HG03103 (cell line): ENCODE measurements around the gene RXRA.

Experiments used
- ATAC-seq: cut with Tn5 transposase; IDR thresholded peaks from one replicate; pipeline ENCODE4 v1.9.1; 2021; ENCODE audit warnings: low read depth; ENCODE audit not compliant: unreplicated experiment

RXRA gene

GRCh38 chr9:134377143-134377484, 50.9 kb downstream of the RXRA start:
- no peak for ATAC-seq

GRCh38 chr9:134377976-134378375, 51.7 kb downstream of the RXRA start:
- no peak for ATAC-seq

DNA sequence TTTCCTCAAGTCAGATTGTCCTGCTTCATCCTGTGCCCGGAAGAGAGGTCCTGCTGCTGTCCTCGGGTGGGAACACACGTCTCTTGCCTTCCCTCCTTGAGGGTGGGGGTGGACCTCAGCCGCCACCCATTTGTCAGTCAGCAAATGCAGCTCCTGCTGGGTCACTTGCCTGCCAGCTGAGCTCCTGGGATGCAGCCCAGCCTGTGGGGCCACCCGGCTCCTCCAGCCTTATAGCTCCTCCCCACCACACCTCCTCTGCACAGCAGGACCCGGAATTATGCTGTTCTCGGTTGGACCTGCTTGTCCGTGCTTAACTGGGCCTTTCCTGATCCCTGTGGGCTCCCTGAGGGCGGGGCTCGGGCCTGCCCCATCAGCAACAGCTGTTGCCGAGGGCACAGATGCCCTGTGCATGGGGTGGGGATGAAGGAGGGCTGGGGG, 52.7 kb downstream of the RXRA start:
- no peak for ATAC-seq

GRCh38 chr9:134379831-134380365, 53.6 kb downstream of the RXRA start:
- ATAC-seq = no peak

GRCh38 chr9:134380542-134381271, 54.5 kb downstream of the RXRA start:
- no peak for ATAC-seq

- ATAC-seq = no peak
Measured at GRCh38 chr9:134381272-134381661, 55.0 kb downstream of the RXRA start.

DNA sequence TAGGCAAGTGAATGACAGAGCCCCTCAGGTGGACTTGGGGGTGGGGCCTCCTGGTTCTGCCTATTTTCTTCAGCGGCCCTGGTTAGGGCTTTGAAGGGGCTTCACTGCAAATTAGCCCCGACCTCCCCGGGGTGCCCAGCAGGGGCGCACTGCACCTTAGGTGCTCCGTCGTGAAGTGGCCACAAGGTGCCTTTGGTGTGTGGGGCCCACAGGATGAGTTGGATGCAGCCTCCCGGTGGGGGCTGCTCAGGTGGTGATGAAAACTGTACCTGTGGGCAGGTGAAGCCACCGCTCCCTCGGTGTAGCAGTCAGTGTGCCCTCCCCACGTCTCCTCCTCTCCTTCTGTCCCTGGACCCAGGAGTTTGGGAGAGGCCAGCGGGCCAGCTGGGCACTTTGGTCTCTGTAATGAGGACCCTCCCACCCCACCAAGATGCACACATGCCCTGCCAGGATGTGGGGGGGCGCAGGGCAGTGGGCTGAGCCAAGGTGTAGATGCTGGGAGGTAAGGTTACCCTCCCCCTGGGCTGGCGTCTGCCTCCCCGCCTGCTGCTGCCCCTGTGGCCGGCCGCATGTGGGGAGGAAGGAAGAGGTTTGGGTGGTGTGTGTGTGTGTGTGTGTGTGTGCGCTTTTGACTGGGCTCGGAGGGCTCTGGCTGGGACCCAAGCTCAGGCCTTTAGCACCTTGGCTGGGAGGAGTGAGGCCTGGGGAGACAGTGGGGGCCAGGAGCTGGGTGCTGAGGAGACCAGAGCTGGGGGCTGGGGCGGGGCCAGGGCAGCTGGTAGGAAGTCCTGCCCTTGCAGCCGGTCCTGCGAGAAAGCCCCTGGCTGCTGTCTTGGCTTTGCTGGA, 55.6 kb downstream of the RXRA start:
- ATAC-seq = no peak

- ATAC-seq = no peak
Measured at GRCh38 chr9:134382733-134383132, 56.5 kb downstream of the RXRA start.

DNA sequence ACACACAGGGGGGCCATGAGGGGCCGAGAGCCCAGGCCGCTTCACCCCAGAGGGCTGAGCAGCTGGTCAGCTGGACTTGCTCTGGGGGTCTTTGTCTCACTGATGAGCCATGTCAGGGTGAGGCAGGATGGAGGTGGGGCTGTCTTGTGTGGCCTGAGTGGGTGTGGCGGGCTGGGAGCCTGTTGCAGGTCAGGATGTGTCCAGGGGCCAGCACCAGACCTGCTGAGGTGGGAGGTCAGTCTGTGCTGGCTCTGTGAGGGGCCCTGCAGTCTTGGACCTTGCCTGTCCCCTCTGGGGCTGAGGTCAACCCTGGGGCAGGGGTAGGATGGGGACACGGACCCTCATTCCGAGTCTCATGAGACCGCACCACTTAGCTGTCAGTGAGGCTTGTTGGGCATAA, 56.9 kb downstream of the RXRA start:
- no peak for ATAC-seq

DNA sequence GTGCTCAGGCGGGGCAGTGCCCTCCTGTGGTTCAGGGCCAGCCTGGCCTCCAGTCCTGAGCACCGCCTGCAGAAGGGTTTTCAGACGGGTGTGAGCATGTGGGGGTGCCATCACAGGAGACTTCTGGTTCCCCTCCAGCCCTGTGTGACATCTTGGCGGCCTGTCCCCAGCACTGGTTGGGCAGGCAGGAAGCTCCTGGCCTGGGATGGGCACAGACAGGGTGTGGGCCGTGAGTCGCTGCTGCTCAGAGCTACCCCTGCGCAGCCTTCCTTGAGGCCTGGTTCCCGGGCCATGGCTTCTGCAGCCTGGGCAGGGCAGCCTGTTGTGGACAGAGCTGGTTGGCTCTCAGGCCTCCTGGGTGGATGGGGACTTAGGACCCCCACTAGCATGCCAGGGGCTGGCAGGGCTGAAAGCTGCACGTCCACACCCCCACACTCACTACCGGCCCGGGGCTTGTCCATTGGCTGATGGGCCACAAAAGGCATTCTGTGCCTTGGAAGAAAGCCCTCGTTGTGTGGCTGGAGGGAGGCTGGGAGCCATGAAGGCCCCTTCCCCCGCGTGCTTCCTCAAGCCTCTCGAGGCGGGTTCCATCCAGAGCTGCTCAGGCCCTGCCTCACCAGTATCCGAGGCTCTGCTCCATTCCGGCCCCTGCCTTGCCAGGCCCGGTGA, 58.7 kb downstream of the RXRA start:
- ATAC-seq = no peak

DNA sequence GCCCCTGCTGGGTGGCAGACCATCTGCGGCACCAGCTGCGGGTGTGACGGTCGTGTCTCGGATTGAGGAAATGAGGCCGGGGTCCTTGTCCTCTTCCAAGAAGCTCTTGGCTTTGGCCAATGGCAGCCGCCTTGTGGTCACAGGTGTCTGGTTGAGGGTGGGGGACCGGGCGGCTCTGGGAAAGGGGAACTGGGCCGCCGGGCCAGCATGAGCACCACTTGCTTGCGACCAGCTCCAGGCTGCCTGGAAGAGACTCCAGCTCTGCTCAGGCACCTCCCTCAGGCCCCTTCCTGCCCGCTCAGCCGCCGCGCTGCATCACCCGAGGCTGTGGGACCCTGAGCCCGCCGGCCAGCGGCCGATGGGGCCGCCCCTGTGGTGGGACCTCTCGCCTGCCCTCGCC, 59.7 kb downstream of the RXRA start:
- no peak for ATAC-seq

DNA sequence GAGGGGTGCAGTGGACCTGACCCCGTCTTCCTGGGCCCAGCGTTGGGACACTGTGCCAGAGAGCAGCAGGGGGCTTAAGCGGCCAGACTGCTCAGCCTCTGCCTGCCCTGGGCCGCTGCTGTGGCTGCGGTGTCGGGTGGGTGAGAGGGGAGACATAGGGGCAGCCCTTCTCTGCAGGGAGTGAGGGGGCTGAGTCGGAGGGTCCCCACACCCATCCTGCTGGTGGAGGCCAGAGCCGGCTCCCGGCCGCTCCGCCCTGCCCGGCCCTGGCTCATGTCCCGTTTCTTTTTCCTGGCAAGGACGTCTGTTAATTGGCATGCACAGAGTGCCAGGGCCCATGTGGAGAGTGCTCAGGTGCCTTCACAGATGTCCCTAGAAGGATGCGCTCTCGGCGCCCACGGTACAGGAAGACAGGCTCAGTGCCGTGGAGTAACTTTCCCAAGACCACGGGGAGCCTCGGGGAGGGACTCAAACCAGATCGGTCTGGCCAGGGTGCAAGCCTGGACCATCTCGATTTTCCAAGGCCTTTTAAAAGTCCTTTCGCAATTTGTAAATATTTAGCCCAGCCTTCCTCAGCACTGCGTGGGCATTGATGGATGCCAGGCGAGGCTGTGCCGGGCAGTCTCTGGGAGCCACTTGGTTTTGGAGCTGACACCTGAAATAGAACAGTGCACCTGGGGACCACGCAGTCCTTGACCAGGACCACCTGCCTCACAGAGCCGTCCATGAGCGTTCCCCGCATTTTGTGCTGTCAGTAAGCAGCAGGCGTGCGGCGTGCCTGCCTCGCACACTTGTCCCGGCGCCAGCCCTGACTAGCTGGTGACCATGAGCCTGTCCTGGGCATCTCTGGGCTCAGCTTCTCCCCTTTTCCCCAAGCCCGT, 60.9 kb downstream of the RXRA start:
- ATAC-seq = no peak

GRCh38 chr9:134388289-134388808, 62.1 kb downstream of the RXRA start:
- ATAC-seq = no peak

DNA sequence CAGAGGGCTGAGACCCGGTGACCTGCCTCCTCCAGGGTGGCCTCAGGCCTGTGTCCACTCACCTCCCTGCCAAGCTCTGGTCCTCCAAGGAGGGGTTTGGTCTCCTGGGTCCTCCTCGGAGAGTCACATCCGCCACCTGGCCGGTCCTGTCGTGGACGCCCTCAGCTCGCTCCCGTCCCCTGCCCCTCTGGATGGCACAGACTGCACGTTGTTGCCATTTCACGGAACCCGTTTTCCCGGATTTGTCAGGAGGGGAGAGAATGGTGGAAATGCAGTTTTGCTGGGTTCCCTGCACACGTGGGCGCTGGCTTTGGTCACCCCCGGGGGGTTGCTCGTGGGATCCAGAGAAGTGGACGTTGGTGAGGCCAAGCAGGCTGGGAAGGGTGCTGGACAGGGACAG, 62.7 kb downstream of the RXRA start:
- ATAC-seq = no peak

DNA sequence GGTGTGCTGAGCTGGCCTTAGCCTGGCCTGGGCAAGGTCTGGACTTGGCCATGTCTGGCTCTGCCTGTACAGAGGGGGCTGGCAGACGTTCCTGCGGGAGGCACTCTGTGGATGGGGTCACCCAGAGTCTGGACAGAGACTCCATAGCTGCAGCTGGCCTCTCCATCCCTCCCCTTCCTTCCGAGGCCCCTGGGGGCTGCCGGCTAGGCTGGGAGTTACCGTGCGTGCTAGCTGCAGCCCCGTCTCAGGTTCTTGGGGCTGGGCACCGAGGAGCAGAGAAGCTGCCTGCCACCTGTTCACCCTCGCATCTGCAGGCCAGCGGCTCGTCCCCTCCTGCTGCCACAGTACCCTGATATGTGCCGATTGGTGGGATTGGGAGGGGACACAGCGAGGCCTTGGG, 63.4 kb downstream of the RXRA start:
- ATAC-seq = no peak

GRCh38 chr9:134390537-134390936, 64.3 kb downstream of the RXRA start:
- ATAC-seq = no peak

DNA sequence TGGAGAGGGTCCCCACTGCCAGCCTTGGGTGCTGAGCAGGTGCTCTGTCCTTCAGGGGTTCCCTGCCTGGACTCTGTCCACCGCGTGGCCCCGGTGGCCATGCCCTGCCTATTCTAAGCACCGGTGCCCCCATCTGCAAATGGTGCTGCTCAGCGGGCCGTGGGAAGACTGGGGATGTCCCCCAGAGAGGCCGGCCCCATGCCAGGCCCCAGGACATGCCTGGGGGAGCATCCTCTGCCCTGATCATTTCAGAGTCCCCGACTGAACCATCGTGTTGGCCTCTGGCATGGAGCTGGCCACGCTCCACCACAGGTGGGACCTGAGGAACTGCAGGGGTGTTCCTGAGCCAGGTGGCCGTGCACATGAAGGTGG, 64.7 kb downstream of the RXRA start:
- no peak for ATAC-seq

DNA sequence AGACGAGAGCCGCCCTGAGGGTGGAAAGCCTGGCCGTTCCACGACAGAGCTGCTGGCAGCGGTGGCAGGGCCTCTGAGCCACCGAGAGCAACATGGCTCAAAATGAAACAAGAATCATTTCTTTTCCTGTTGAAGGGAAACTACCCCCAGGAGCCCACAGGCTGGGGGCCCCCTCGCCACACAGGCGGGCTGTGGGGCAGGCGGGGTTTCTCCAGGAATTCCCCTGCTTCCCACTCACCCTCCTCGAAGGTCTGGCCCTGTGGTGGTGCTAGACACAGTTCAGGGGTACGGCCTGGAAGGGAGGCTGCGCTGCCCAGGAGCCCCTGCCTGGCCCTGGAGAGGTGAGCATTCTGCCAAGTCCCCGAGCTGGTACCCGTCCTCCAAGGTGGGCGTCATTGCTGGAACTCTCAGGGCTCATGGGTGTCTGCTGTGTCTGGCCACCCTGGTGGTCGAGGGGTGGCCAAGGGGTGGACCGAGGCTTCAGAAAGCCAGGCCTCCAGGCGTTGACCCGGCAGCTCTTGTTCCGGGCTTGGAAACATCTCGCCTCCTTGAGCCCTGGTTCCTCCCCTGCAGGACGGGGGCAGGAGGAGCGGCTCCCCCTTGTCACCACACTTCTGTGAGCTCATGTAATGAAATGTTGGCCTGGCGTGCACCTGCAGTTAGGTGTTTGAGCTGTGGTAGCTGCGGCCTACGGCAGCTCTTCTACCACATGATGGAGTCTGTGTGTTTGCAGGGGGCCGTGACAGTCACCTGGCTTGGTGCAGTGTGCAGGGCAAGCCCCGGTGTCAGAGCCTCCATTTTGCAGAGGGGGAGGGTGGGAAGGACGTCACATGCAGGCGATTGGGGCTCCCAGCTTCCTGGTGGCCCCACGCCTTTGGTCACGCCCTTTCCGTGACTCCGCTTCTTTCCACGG, 65.3 kb downstream of the RXRA start:
- ATAC-seq = no peak

DNA sequence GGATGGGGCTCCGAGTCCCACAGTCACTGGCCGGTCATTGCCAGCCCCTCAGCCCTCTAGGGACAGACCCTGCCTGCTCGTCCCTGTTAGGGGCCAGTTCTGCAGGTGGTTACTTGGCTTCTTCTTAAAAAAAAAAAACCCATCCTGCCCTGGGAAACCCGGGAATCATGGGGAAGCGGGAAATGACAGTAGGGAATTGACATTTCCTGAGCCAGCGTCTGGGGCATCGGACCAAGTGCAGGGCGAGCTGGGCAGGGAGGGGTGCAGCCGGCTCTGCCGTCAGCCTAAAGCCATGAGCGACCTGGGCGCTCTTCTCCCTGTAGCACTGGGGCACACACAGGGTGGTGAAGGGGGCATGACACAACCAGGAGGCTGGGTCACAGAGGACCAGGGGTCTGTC, 66.6 kb downstream of the RXRA start:
- no peak for ATAC-seq
